Measurements from ENCODE around the gene CASP8.
"Not testable (repeated sequence)": the region's sequence is repeated elsewhere in the genome, so short reads cannot be mapped to it uniquely, and the experiment has no call there.

The CASP8 gene

DNA sequence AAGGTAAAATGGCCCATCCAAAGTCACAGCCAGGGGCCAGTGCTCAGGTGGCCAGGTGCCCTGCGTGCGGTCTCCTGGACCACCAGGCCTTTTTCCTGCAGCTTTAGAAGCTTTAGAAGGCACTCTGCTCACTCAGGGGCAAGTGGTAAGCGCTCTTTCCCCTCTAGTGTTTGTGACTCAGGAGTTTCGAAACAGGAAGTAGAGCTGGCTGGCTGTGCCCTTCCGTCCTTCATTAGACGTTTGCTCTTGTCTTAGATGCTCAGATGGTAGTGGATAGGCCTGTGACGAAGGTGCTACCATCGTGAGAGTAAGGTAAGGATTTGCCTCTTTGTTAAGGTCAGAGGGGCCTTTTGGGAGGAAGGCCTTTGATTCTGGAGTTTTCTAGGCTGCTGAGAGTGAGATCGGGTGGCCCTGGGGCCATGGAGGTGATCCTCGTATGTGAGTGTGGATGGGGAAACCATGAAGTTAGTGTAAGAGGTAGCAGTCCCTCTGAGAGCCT is at the start of gene CASP8:
TSS of gene CASP8 (plus strand) at position 235 of the 499 bp plus-strand sequence. CDS start 5,951 bp downstream, outside the sequence.
- no peak for DNase-seq

DNA sequence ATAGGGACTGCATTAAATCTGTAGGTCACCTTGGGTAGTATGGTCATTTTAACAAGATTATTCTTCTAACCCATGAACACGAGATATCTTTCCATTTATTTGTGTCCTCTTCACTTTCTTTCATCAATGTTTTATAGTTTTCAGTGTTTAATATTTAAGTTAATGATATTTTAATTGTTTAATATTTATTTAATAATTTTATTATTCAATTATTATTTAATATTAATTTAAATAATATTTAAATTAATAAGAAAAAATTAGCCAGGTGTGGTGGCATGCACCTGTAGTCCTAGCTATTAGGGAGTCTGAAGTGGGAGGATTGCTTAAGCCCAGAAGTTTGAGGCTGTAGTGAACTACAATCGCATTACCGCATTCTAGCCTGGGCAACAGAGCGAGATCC is 44.4 kb upstream of the CASP8 start:
- DNase-seq, result no peak

DNA sequence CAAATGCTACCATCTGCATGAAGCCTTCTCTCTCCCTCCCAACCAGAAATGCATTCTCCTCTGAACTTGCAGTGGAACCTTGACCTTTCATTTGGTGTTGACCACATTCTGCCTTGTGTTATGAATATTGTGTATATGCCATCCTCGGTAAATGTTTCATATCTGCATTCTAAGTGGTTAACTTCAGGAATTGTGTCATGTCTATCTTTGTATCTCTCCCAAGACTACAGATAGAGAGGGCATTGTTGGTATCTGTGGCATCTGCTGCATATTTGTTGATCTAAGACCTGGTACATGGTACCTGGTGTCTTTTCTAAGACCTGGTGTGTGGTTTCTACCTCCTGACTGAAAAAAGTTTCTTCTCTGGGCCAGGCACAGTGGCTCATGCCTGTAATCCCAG is 43.4 kb upstream of the CASP8 start:
- no peak for DNase-seq

DNA sequence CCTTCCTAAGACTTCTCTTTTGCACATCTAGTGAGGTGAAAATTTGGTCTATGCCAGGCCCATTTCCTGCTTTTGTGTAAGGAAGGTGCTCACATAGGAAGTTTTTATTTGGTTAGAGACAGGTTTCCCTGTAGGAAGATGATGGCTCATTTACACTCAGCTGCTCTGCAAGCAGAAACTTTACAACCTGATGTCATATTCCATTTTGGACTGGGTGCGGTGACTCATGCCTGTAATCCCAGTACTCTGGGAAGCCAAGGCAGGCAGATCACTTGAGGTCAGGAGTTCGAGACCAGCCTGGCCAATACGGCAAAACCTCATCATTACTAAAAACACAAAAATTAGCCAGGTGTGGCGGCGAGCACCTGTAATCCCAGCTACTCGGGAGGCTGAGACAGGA is 41.6 kb upstream of the CASP8 start:
- no peak for DNase-seq

DNA sequence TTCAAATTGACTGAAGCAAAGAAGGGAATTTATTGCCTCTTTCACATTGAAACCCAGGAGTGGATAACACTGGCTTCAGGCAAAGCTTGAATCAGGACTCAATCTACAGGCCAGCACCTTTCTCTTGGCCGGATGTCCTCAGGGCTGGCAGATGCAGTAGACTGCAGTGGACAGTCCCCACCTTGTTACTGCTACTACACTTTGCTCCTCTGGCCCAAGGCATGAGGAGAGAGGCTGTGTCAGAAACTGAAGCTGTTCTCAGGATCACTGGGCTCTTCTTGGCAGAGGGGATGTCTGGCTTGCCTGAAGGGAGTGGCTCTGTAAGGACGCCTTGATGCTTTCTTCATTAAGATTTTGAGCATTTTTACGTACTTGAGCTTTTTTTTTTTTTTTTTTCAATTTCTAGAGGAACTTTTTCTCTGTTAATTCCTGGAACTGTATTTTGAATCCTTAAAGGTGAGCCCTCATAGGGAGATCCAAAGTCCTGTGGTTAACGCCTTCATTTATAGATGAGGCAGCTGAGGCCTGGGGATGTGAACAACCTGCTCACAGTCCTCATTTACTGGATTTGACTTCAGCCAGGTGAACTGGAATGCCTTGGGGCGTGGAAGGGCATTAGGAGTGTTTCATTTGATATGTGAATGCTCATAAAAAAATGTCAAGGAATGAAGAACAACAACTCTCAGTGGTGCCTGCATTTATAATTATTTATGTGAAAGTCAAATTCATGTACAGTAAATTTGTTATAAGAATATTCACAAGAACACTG is 40.8 kb upstream of the CASP8 start:
- DNase-seq, result no peak

DNA sequence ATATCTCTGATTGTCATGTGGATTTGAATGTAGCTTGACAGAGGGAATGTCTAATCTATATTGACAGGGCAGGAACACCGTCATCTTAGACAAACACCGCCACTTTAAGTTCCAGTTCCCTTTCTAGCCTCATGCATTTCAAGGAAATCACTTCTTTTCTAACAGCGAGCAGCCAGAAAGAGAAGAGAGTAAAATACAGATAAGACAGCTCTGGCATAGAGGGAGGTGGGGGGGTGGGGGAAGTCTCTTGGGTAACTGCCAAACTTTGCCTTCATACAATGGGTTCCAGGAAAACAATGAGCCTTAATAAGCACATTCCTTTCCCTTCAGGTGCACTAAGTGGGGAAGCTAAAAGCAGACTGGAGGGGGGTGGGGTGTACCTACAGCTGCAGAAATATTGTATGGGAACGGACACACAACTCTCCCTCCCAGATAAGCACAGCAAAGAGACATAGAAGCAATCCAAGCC is 40.2 kb upstream of the CASP8 start:
- no peak for DNase-seq

DNA sequence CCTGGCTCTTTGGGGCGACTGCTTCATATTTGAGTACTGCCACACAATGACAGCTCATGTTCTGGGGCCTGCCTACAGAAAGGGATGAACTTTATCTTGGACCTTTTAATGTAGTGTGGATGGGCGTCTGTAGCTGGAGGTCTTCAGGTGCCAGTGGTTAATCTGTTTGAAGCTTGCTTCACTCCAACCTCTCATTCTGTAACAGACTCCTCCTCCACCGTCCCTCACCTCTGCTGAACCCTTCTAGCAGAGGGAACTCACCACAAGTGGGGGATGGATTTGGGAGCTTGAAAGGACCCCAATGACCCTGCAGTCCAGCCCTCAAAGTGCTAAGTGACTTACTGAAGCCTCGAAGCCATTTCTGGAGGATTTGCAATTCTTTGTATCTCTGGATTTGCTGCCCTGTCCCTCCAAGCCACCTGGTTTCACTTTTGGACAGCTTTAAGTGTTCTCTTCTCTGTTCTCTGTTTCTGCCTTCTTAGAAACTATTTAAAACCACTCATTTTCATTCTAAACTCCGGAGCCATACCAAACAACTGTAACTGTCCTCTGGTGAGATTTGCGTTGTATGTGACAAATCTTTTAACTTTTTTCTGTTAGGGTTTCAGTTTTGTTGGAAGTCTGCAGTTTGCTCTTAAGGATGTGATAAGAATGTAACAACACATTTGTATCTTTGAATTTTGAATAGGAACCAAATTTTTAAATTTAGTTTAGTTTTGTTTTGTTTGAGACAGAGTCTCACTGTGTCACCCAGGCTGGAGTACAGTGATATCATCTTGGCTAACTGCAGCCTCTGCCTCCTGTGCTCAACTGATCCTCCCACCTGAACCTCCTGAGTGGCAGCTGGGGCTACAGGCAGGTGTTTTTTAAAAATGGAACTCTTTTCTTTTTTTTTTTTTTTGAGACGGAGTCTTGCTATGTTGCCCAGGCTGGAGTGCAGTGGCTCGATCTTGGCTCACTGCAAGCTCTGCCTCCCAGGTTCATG is 37.0 kb upstream of the CASP8 start:
- DNase-seq, result no peak

DNA sequence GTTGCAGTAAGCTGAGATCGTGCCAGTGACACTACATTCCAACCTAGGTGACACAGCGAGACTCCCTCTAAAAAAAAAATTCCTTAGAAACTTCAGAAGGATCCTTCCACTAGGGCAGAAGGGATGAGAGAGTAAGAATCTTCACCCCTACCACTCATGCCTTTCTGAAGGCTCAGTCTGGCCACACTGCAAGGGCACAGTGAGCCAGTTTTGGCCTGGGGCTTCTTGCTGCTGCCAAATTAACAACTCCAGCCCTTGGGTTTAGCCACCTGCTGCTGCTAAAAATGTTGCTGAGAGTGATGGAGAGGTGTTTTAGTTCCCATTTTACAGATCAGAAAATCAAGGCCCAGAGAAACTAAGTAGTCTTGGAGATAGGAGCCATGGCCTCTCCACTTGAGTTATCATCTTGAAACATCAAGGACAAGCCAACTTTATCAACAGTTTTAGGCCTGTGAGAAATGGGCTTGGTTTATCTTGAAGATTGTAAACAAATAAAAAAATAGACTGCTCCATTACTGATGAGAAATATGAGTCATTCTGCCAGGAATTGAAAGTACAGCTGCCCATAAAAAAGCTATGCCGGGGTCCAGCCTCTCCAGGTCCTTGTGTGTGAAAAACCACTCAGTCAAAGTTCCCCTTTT is 31.9 kb upstream of the CASP8 start:
- DNase-seq, result no peak

DNA sequence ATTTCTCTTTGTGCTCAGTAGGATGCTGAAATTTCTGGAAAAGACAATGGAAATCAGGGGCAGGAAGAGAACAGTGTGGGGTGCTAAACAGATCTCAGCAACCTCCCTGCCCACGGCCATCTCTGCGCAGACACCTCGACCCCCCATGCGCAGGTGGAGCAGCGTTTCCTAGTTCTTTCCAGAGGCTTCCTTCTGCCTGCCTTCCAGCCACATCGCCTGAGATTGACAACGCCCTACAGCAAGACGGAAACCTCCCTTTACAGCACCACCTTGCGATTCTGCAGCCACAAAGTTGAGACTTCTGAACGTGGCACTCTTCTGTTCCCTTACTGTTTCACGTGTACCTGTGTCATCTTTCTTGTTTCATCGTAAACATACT is 31.4 kb upstream of the CASP8 start:
- DNase-seq, result no peak

DNA sequence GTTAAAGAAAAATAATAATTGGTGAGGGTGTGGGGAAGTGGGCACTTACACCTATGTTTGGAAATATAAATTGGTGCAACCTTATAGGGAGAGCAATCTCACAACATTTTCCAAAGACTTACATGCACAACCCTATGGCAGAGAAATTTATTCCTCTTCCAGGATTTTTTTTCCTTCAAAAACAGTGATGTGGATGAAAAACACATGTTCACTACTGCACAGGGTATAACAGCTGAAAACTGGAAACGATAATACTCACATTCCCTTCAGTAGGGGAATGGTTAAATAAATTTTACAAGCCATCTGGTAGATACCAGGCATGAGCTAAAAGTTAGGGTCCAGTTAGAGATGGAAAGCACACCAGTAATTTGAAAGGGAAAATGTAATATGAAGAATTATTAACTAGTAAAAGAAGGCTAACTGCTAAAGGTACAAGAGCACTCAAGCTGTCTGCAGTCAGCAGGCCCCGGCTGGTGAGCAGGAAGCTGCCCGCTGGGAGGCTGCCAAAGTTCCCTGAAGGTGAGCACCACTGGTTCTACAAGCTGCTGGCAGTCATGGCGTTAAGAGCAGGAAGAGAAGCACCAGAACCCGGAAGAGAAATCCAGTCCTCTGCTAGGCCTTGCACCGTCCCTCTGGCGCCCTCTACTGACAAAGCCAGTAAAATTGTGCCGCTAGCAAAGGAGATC is 28.4 kb upstream of the CASP8 start:
- DNase-seq, result peak; percentile 75 to 92

DNA sequence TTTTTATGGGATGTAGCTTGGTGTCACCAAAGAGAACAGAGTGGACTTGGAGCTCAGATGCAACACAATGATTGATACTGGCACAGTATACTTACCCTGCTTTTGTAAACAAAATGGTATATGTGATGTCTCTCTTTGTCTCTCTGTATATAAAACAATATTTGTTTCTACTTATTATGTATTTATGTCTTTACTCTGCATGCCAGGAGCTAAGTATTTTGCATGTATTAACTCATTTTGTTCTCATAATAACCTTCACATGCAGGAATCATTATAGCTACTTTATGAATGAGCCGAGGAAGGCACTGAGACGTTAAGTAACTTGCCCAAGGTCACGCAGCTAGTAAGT is 27.9 kb upstream of the CASP8 start:
- DNase-seq, result no peak

DNA sequence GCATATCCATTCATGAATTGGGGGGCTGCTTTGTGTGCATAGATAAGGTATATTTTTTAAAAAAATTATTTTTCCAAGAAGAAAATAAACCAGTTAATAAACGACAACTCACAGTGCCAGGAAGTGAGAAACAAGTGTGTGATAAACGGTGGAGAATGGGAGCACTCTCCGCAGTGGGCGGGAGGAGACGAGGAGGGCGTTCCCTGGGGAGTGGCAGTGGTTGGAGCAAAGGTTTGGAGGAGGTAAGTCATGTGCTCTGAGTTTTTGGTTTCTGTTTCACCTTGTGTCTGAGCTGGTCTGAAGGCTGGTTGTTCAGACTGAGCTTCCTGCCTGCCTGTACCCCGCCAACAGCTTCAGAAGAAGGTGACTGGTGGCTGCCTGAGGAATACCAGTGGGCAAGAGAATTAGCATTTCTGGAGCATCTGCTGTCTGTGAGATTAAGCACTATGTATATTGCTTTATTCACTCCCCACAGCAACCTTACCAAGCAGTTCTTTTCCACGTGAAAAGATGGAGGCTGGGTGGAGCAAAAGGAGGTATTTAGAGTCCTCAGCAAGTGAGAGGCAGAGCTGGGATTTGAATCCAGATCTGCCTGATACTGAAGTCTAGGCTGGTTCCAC is 27.0 kb upstream of the CASP8 start:
- DNase-seq, result no peak

DNA sequence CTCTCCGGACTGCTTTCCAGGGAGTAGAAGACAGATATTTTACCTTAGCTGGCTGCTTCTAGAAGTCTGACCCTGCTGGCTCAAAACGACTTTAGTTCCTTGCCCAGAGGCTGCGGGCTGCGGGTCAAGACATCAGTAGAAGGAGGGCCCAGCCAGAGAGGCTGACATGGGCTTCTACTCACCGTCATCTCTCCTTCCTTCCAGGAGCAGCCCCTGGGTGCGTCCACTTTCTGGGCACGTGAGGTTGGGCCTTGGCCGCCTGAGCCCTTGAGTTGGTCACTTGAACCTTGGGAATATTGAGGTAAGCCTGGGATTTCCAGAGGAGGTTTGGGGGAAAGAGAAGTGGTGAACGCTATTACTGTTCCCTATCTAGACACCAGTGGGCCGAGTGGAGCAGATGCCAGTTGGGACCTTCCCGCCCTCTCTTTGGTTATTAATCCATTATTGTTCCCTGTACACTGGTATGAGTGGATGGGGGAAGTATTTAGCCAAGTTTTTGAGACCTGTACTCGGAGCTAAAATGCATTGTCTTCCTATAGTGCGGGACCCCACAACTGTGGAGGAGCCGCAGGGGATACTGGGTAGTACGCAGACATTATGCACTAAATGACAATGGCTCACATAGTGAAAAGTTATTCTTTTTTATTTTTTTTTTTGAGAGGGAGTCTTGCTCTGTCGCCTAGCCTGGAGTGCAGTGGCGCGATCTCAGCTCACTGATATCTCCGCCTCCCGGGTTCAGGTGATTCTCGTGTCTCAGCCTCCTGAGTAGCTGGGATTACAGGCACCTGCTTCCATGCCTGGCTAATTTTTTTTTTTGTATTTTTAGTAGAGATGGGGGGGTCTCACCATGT is 26.3 kb upstream of the CASP8 start:
- no peak for DNase-seq

DNA sequence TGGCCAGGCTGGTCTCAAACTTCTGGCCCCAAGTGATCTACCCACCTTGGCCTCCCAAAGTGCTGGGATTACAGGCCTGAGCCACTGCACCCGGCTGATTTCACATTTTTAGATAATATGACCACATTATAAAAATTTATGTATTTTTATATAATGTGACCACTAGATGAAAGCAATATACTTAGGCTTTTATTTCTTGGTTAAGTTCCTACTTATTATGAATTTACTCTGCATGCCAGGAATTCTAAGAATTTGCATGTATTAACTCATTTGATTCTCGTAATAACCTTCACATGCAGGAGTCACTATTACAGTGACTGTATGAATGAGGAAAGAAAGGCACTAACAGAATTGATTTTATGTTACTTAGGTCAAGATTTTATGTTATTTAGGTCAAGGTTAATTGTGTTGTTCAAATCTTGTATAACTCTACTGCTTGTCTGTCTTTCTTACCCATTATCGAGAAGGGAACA is 25.6 kb upstream of the CASP8 start:
- DNase-seq, result no peak

DNA sequence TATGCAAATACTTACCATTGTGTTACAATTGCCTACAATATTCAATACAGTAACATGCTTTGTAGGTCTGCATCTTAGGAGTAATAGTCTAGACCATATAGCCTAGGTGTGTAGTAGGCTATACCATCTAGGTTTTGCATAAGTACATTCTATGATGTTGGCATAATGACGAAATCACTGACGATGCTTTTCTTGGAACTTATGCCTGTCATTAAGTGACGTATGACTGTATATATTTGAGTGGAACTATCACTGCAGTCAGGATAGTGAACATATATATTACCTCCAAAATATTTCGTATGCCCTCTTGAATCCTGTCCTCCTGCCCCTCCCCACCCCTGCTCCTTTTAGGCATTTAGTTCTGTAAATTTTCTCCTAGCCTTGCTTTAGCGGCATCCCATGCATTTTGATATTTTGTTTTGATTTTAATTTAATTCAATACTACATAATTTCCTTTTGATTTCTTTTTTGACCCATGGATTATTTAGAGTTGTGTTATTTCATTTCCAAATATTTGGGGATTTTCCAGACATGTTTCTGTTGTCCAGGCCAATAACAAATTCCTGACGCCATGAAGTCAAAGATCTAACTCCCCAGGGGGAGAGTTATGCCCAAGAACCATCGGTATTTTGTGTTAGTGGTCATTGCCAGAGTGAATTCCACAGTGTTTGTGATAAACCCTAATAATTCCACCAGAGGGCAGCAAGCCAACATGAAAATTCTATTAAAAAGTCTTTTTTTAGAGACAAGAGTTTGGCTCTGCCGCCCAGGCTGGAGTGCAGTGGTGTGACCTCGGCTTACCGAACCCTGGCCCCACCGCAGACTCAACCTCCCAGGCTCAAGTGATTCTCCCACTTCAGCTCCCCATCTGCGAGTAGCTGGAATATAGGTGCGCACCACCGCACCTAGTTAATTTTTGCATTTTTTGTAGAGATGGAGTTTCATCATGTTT is 24.2 kb upstream of the CASP8 start:
- DNase-seq, result peak; percentile 36 to 81

DNA sequence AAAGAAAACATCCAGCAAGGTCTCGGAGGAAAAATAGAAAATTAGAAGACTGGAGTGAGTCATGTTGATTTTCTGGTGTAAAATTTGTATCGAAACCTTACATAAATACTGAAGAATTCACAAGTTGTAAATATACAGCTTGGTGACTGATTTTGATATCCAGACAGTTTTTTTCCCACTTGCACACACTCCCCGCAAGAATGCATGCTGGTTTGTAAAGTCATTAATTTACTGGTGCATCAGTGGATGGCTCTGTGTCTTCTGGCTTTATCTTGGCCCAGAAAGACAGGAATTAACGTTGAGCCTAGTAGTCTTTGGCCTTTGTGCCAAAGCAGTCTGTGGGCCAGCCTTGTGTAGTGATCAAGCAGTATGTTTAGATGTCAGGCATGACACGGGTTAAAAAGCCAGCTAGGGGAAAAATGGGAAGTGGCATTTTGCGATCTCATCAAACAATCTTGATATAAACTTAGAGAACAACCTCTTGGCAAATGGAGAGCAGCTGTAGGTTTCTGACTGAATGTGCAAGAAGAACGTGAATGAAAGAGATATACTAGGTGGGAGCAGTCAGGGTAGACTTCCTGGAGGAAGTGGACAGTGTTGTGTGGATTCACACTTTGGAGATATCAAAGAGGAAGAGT is 22.7 kb upstream of the CASP8 start:
- no peak for DNase-seq

DNA sequence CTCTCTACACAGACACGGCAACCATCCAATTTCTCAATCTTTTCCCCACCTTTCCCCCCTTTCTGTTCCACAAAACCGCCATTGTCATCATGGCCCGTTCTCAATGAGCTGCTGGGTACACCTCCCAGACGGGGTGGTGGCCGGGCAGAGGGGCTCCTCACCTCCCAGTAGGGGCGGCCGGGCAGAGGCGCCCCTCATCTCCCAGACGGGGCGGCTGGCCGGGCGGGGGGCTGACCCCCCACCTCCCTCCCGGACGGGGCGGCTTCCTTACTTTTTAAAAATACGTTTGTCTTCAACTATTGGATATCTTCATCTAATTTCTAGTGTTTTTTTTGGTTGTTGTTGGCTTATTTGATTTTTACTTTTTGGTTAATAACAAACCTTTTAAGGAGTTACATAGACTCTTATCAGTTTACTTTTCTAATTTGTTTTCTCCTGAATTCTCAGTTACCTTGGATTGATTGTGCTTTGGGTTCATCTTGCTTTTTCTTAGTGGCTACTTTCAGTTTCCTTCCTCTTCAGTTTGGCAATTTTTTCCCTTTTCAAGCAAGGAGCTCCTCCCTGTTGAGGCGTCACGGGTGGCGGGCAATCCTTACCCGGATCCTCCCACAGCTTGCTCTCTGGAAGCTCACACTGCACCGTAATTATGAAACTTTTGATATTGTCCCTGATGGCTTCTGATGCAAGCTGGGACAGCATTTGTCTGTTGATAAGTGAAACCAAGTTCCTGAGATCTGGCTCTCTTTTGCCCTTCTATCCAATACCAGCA is 21.0 kb upstream of the CASP8 start:
- not testable (repeated sequence) for DNase-seq

DNA sequence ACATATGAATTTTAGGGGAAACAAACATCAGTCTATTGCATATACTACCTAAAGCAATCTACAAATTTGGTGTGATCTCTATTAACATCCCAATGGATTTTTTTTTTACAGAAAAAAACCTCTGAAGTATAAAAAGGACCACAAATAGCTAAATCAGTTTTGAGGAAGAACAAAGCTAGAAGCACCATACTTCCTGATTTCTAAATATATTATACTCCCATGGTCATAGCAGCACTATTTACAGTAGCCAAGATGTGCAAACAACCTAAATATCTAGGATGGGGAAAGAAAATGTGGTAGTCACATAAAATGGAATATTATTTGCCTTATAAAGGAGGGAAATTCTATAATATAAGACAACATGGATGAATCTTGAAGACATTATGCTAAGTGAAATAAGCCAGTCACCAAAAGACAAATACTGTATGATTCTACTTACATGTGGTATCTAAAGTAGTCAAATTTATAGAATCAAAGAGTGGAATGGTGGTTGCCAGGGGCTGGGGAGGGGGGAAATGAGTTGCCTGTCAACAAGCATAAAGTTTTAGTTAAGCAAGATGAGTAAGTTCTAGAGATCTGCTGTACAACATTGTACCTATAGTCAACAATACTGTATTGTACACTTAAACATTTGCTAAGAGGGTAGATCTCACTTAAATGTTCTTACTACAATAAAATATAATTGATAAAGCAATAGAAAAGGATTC is 17.6 kb upstream of the CASP8 start:
- DNase-seq, result no peak

All from NCI-H446 (cell line).